Osteocyte (in vitro differentiated cells): ENCODE data around the gene CACNA2D3. TPM values are rescaled to one million over a fixed set of nuclear protein-coding genes. Genes with fewer than 3 reads are reported as not detected.

ENCODE experiments used
- DNase-seq: peaks from one replicate; pipeline ENCODE4 v3.0.0; 2021; ENCODE audit warnings: mixed read lengths; ENCODE audit not compliant: unreplicated experiment; ENCODE audit errors: extremely low spot score
- H3K27ac Mint-ChIP-seq: one replicate; pipeline ENCODE4 v1.8.0; 2021; ENCODE audit warnings: mild to moderate bottlenecking, mixed read lengths; ENCODE audit not compliant: unreplicated experiment
- H3K27me3 Mint-ChIP-seq: one replicate; pipeline ENCODE4 v1.8.0; 2021; ENCODE audit warnings: mixed read lengths; ENCODE audit not compliant: unreplicated experiment
- H3K36me3 Mint-ChIP-seq: one replicate; pipeline ENCODE4 v1.8.0; 2021; ENCODE audit warnings: mixed read lengths; ENCODE audit not compliant: unreplicated experiment
- H3K4me1 Mint-ChIP-seq: one replicate; pipeline ENCODE4 v1.8.0; 2021; ENCODE audit warnings: mixed read lengths; ENCODE audit not compliant: unreplicated experiment
- H3K4me3 Mint-ChIP-seq: one replicate; pipeline ENCODE4 v1.8.0; 2021; ENCODE audit warnings: mild to moderate bottlenecking, moderate library complexity, mixed read lengths; ENCODE audit not compliant: unreplicated experiment
- H3K9me3 Mint-ChIP-seq: one replicate; pipeline ENCODE4 v1.8.0; 2021; ENCODE audit warnings: mixed read lengths; ENCODE audit not compliant: unreplicated experiment
- CTCF ChIP-seq: fragments of 200-600 bp; sonication (generic); IDR thresholded peaks from 2 replicates; pipeline ENCODE4 v1.5.0; 2021; ENCODE audit warnings: antibody characterized with exemption, mild to moderate bottlenecking, moderate library complexity
- total RNA-seq: library from RNA; stranded (reverse); gene quantifications from 2 replicates; pipeline ENCODE4 v1.2.1, GENCODE V29; 2021

Gene CACNA2D3
- total RNA-seq, 1 donor from 2014 or later, result 0.46 TPM

- Mint-ChIP-seq H3K27me3 (peaks cover 19% of the 10 kb centered on the region), H3K4me1 (peaks cover 2% of the 10 kb centered on the region), H3K27ac (no peak overlapping the region), H3K9me3 (peaks cover 3% of the 10 kb centered on the region), H3K4me3 (no peak overlapping the region), H3K36me3 (no peaks in the 10 kb centered on the region)
- DNase-seq, result no peak
- no peak for TF ChIP-seq CTCF
Measured at GRCh38 chr3:55090291-55090690, 967.9 kb downstream of the CACNA2D3 start.

GRCh38 chr3:55090746-55091145 is 968.4 kb downstream of the CACNA2D3 start:
- peaks cover 3% of the 10 kb centered on the region for H3K9me3 Mint-ChIP-seq
- TF ChIP-seq CTCF, result no peak
- peaks cover 2% of the 10 kb centered on the region for H3K4me1 Mint-ChIP-seq
- no peaks in the 10 kb centered on the region for H3K36me3 Mint-ChIP-seq
- no peak for DNase-seq
- H3K4me3 Mint-ChIP-seq, result no peak overlapping the region
- H3K27ac Mint-ChIP-seq, result no peak overlapping the region
- peaks cover 15% of the 10 kb centered on the region for H3K27me3 Mint-ChIP-seq

- peaks cover 3% of the 10 kb centered on the region for H3K9me3 Mint-ChIP-seq
- DNase-seq, result no peak
- peaks cover 10% of the 10 kb centered on the region for H3K27me3 Mint-ChIP-seq
- TF ChIP-seq CTCF, result no peak
- H3K36me3 Mint-ChIP-seq, result no peaks in the 10 kb centered on the region
- H3K4me3 Mint-ChIP-seq, result no peak overlapping the region
- no peak overlapping the region for H3K27ac Mint-ChIP-seq
- H3K4me1 Mint-ChIP-seq, result peaks cover 2% of the 10 kb centered on the region
Measured at GRCh38 chr3:55091381-55092225, 969.3 kb downstream of the CACNA2D3 start.

- TF ChIP-seq CTCF, result no peak
- H3K4me3 Mint-ChIP-seq, result no peak overlapping the region
- peaks cover 3% of the 10 kb centered on the region for H3K9me3 Mint-ChIP-seq
- no peak for DNase-seq
- H3K4me1 Mint-ChIP-seq, result peaks cover 2% of the 10 kb centered on the region
- H3K27ac Mint-ChIP-seq, result no peak overlapping the region
- H3K27me3 Mint-ChIP-seq, result no peaks in the 10 kb centered on the region
- no peaks in the 10 kb centered on the region for H3K36me3 Mint-ChIP-seq
Measured at GRCh38 chr3:55094676-55095075, 972.3 kb downstream of the CACNA2D3 start.

- no peak for DNase-seq
- no peaks in the 10 kb centered on the region for H3K27me3 Mint-ChIP-seq
- peaks cover 3% of the 10 kb centered on the region for H3K9me3 Mint-ChIP-seq
- no peak overlapping the region for H3K4me3 Mint-ChIP-seq
- no peak for TF ChIP-seq CTCF
- no peaks in the 10 kb centered on the region for H3K4me1 Mint-ChIP-seq
- H3K27ac Mint-ChIP-seq, result no peak overlapping the region
- no peaks in the 10 kb centered on the region for H3K36me3 Mint-ChIP-seq
Measured at GRCh38 chr3:55097441-55097840, 975.1 kb downstream of the CACNA2D3 start.
